ENCODE measurements around the gene THAP11. TPM values are rescaled to one million over a fixed set of nuclear protein-coding genes. Genes with fewer than 3 reads are reported as not detected.

THAP11 gene
- total RNA-seq, 1 donor from 2014 or later = 26.1 TPM

DNA sequence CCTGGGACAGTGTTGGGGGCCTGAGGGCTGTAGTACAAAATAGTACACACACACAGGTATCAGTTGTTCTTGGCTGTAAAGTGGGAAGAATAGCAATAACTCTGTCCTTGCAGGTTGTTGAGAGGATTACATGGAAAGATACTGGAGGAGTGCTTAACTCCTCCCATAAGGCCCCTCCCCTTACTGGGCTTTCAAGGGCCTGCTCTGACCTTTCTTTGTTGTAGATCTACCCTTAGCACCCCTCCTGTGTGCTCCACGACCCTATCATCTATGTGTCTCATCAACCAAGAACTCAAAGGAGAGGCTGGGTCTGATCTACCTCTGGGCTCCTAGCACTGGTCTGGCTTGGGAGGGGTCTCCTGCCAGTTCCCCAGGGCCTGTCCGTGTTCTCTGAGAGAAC, 22.5 kb downstream of the THAP11 start:
- intact Hi-C loops (cut with DNase I) = no loop called here
- no peaks in the 10 kb centered on the region for H3K27me3 ChIP-seq (ENCODE audit: low read depth)
- TF ChIP-seq, protein P1, sequence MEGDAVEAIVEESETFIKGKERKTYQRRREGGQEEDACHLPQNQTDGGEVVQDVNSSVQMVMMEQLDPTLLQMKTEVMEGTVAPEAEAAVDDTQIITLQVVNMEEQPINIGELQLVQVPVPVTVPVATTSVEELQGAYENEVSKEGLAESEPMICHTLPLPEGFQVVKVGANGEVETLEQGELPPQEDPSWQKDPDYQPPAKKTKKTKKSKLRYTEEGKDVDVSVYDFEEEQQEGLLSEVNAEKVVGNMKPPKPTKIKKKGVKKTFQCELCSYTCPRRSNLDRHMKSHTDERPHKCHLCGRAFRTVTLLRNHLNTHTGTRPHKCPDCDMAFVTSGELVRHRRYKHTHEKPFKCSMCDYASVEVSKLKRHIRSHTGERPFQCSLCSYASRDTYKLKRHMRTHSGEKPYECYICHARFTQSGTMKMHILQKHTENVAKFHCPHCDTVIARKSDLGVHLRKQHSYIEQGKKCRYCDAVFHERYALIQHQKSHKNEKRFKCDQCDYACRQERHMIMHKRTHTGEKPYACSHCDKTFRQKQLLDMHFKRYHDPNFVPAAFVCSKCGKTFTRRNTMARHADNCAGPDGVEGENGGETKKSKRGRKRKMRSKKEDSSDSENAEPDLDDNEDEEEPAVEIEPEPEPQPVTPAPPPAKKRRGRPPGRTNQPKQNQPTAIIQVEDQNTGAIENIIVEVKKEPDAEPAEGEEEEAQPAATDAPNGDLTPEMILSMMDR (IDR thresholded peaks at IDR 0.05) = no peak
- H3K27ac ChIP-seq = no peak overlapping the region
- no peaks in the 10 kb centered on the region for H3K9me3 ChIP-seq
- peaks cover 60% of the 10 kb centered on the region for H3K36me3 ChIP-seq
- no peak overlapping the region for H3K4me3 ChIP-seq
- ATAC-seq (no peak), DNase-seq (no peak)
- H3K4me1 ChIP-seq = peaks cover 26% of the 10 kb centered on the region

DNA sequence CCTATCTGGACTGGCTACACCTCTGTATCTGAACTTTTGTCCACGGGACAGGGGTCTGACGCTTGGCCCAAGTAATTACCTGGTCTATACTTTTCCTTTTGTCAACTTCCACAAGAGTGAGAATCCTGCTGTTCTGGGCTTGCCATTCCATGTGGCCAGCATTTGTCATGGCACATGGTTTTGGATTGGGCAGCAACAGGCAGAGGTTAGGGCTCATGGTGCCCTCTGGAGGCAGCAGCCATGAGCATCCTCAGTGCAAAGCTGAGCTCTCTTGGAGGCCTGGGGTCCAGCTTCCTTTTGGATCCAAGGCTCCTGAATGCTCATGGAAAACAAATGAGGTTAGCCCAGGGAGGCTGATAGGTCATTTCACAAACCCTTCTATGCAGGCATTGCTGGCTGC, 23.2 kb downstream of the THAP11 start:
- intact Hi-C loops (cut with DNase I) = no loop called here
- ATAC-seq (peak; percentile 40 to 45), DNase-seq (no peak)
- no peaks in the 10 kb centered on the region for H3K27me3 ChIP-seq (ENCODE audit: low read depth)
- H3K27ac ChIP-seq = no peak overlapping the region
- H3K4me1 ChIP-seq = peaks cover 23% of the 10 kb centered on the region
- H3K4me3 ChIP-seq = no peak overlapping the region
- H3K36me3 ChIP-seq = peaks cover 63% of the 10 kb centered on the region
- TF ChIP-seq, protein P1 (IDR thresholded peaks at IDR 0.05) = peak; percentile 41
- no peaks in the 10 kb centered on the region for H3K9me3 ChIP-seq

DNA sequence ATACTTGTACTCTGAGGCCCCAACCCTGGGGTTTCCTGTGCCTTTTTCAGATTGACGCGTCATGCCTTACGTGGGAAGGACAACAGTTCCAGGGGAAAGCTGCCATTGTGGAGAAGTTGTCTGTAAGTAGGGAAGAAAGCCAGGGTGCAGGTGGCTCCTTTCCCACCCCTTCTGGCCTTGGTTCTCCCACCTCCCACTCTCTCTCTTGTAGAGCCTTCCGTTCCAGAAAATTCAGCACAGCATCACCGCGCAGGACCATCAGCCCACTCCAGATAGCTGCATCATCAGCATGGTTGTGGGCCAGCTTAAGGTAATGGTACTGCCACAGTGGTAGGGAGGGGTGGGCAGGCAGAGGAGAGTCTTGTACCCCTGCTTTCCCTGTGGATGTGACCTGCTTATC, 26.2 kb downstream of the THAP11 start:
- Histone ChIP-seq H3K36me3 (peaks cover 69% of the 10 kb centered on the region), H3K9me3 (no peaks in the 10 kb centered on the region), H3K27me3 (ENCODE audit: low read depth) (no peaks in the 10 kb centered on the region), H3K4me1 (peaks cover 8% of the 10 kb centered on the region), H3K27ac (no peak overlapping the region), H3K4me3 (no peak overlapping the region)
- ATAC-seq (no peak), DNase-seq (no peak)
- intact Hi-C loops (cut with DNase I) = no loop called here
- TF ChIP-seq, protein P1 (IDR thresholded peaks at IDR 0.05) = no peak

DNA sequence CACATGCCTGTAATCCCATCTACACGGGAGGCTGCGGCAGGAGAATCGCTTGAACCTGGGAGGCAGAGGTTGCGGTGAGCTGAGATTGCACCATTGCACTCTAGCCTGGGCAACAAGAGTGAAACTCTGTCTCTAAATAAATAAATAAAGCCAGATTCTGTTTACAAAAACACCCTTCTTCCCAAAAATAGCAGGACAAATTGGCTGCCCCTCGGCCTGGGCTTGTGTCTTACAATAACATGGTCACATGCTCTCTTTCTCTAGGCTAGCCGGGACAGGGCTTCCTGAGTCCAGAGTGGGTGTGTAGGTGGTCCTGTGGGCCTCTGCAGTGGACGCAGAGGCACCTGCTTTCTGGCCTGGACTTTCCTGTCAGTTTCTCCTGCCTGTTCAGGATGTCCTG, 27.5 kb downstream of the THAP11 start:
- H3K36me3 ChIP-seq = peaks cover 69% of the 10 kb centered on the region
- DNase-seq (no peak), ATAC-seq (no peak)
- H3K9me3 ChIP-seq = no peaks in the 10 kb centered on the region
- no peaks in the 10 kb centered on the region for H3K27me3 ChIP-seq (ENCODE audit: low read depth)
- no peak overlapping the region for H3K4me3 ChIP-seq
- H3K27ac ChIP-seq = no peak overlapping the region
- intact Hi-C loops (cut with DNase I) = no loop called here
- peaks cover 19% of the 10 kb centered on the region for H3K4me1 ChIP-seq
- TF ChIP-seq, protein P1 (IDR thresholded peaks at IDR 0.05) = no peak

DNA sequence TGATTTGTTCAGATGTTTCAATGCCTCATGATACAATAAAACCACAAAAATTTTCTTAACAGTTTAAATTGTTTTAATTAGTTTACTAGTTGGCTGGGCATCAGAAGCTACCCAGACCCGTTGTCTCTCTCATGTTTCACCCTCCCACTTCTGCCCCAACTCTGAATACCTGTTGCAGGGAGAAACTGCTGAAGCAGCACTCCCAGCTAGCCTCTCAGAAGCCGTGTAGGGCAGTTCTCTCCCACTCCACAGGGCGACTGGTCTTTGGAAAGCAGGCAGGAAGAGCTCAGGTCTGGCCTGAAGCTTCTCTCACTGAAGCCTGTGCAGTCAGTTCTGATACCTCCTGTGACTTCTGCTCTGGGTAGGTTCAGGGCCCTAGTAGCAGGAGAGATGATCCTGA, 29.1 kb downstream of the THAP11 start:
- H3K27ac ChIP-seq = no peak overlapping the region
- no peaks in the 10 kb centered on the region for H3K9me3 ChIP-seq
- H3K4me1 ChIP-seq = peaks cover 30% of the 10 kb centered on the region
- TF ChIP-seq, protein P1 (IDR thresholded peaks at IDR 0.05) = no peak
- ATAC-seq (no peak), DNase-seq (no peak)
- H3K27me3 ChIP-seq (ENCODE audit: low read depth) = no peaks in the 10 kb centered on the region
- H3K36me3 ChIP-seq = peaks cover 63% of the 10 kb centered on the region
- intact Hi-C loops (cut with DNase I) = no loop called here
- no peak overlapping the region for H3K4me3 ChIP-seq

DNA sequence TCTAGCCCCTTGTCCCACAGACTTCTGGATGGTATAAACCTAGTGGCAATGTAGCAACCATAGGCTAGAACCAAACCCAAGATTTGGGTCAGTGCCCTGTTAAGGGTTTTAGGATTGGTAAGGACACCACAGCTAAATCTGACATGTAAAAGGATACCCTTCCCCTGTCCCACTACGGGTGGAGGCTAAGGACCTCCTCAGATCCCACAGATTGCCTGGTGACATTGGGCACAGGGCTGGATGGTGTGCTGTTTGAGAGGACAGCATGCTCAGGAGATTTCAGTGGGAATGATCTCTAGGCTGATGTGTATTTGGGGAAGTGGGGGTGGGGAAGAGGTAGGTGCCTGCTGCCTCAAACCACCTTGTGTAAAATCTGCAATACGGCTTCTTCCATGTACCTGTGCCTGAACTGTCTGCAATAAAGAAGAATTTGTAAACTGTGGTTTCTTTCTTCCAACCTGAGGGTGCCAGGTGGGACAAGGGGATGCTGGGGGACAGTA, 30.1 kb downstream of the THAP11 start:
- H3K9me3 ChIP-seq = no peaks in the 10 kb centered on the region
- H3K36me3 ChIP-seq = peaks cover 63% of the 10 kb centered on the region
- DNase-seq = no peak
- peak overlapping the region; percentile 90 for H3K27ac ChIP-seq
- no peaks in the 10 kb centered on the region for H3K27me3 ChIP-seq (ENCODE audit: low read depth)
- intact Hi-C loops (cut with DNase I) = no loop called here
- TF ChIP-seq, protein P1 (IDR thresholded peaks at IDR 0.05) = no peak
- no peak for ATAC-seq
- H3K4me1 ChIP-seq = peaks cover 30% of the 10 kb centered on the region
- peak overlapping the region; percentile 99 for H3K4me3 ChIP-seq
